DMS53 (cell line): ENCODE results near the gene TST.

Experiments used
- DNase-seq: peaks from one replicate; lab custom pipeline; 2025; lab: John Stamatoyannopoulos, UW

TST gene

GRCh38 chr22:36982136-36982535 is 37.1 kb downstream of the TST start:
- DNase-seq, result no peak

GRCh38 chr22:36981247-36981775 is 37.9 kb downstream of the TST start:
- peak; percentile 1 for DNase-seq

GRCh38 chr22:36979016-36979910 is 40.0 kb downstream of the TST start:
- DNase-seq, result no peak

- DNase-seq, result peak; percentile 76
Measured at GRCh38 chr22:36977947-36978660, 41.1 kb downstream of the TST start.

GRCh38 chr22:36977401-36977861 is 41.8 kb downstream of the TST start:
- DNase-seq, result no peak

GRCh38 chr22:36976606-36977005 is 42.6 kb downstream of the TST start:
- no peak for DNase-seq

GRCh38 chr22:36971341-36972125 is 47.7 kb downstream of the TST start:
- no peak for DNase-seq

GRCh38 chr22:36968249-36968964 is 50.8 kb downstream of the TST start:
- DNase-seq, result no peak

GRCh38 chr22:36966851-36967540 is 52.3 kb downstream of the TST start:
- DNase-seq, result no peak

GRCh38 chr22:36965696-36966095 is 53.6 kb downstream of the TST start:
- no peak for DNase-seq

- no peak for DNase-seq
Measured at GRCh38 chr22:36964106-36964505, 55.1 kb downstream of the TST start.

- DNase-seq, result no peak
Measured at GRCh38 chr22:36963302-36963701, 55.9 kb downstream of the TST start.

- no peak for DNase-seq
Measured at GRCh38 chr22:36961626-36962025, 57.6 kb downstream of the TST start.
